Liver (tissue), 9 donors: ENCODE results near the gene ANGEL2. TPM values are rescaled to one million over a fixed set of nuclear protein-coding genes. Genes with fewer than 3 reads are reported as not detected.
"Not testable (repeated sequence)": the region's sequence is repeated elsewhere in the genome, so short reads cannot be mapped to it uniquely, and the experiment has no call there.

Experiments
- DNase-seq: peaks from one replicate; pipeline ENCODE4 v3.0.0-alpha.2; 2017; ENCODE audit warnings: low spot score
- H3K27ac ChIP-seq, 2 donors: one replicate each; pipeline ENCODE4 v1.7.0; 2013; ENCODE audit warnings: inconsistent platforms in 2 of 2, low read length in 2 of 2, control low read depth in 1 of 2, low read depth in 1 of 2, mild to moderate bottlenecking in 1 of 2
- H3K27me3 ChIP-seq, 4 donors: one replicate each; pipeline versions ENCODE4 v1.6.1 to v1.7.0; 2013; ENCODE audit warnings: low read length in 3 of 4, inconsistent platforms in 1 of 4, mild to moderate bottlenecking in 1 of 4, moderate library complexity in 1 of 4; ENCODE audit not compliant: control insufficient read depth in 4 of 4, insufficient read depth in 4 of 4
- H3K36me3 ChIP-seq, 4 donors: one replicate each; pipeline versions ENCODE4 v1.6.1 to v1.7.0; 2013; ENCODE audit warnings: low read length in 3 of 4, mild to moderate bottlenecking in 3 of 4, low read depth in 1 of 4, moderate library complexity in 1 of 4; ENCODE audit not compliant: control insufficient read depth in 4 of 4, insufficient read depth in 3 of 4
- H3K4me1 ChIP-seq, 4 donors: one replicate each; pipeline versions ENCODE4 v1.6.1 to v1.7.0; 2013; ENCODE audit warnings: low read length in 3 of 4, mild to moderate bottlenecking in 3 of 4, moderate library complexity in 1 of 4; ENCODE audit not compliant: control insufficient read depth in 4 of 4, insufficient read depth in 4 of 4
- H3K4me3 ChIP-seq, 3 donors: one replicate each; pipeline versions ENCODE4 v1.6.1 to v1.7.0; 2013; ENCODE audit warnings: low read length in 3 of 3, control low read depth in 1 of 3, low read depth in 1 of 3, mild to moderate bottlenecking in 1 of 3
- H3K9ac ChIP-seq, 2 donors: one replicate each; pipeline ENCODE4 v1.7.0; 2013; ENCODE audit warnings: low read length in 2 of 2, mild to moderate bottlenecking in 2 of 2, moderate library complexity in 2 of 2, control low read depth in 1 of 2, low read depth in 1 of 2
- H3K9me3 ChIP-seq, 4 donors: one replicate each; pipeline versions ENCODE4 v1.6.1 to v1.7.0; 2013; ENCODE audit warnings: low read length in 3 of 4; ENCODE audit not compliant: control insufficient read depth in 4 of 4
- ATF3 ChIP-seq: IDR thresholded peaks from 2 replicates; pipeline ENCODE4 v1.6.1; 2016; ENCODE audit warnings: antibody characterized with exemption
- CTCF ChIP-seq: fragments of 150-350 bp; IDR thresholded peaks from 2 replicates; pipeline ENCODE4 v1.5.1; 2017; ENCODE audit warnings: improper control_type of control experiment, low read depth, low read length; ENCODE audit not compliant: missing input control
- EGR1 ChIP-seq, 2 donors: IDR thresholded peaks; 2 replicates each; pipeline ENCODE4 v1.6.1; 2016 to 2018; ENCODE audit warnings: antibody characterized with exemption in 2 of 2, low read depth in 2 of 2
- FOXA1 ChIP-seq: IDR thresholded peaks from 2 replicates; pipeline ENCODE4 v1.6.1; 2016; ENCODE audit warnings: antibody characterized with exemption
- FOXA2 ChIP-seq: IDR thresholded peaks from 2 replicates; pipeline ENCODE4 v1.6.1; 2016; ENCODE audit warnings: antibody characterized with exemption
- GABPA ChIP-seq, 2 donors: IDR thresholded peaks in 1 of 2; conservative IDR thresholded peaks in 1 of 2; 2 replicates each; pipeline ENCODE4 v1.6.1; 2016; ENCODE audit warnings: antibody characterized with exemption in 2 of 2, mild to moderate bottlenecking in 1 of 2, moderate library complexity in 1 of 2
- HNF4A ChIP-seq, 2 donors: conservative IDR thresholded peaks; 2 replicates each; pipeline ENCODE4 v1.6.1; 2016; ENCODE audit warnings: antibody characterized with exemption in 2 of 2, mild to moderate bottlenecking in 2 of 2
- HNF4G ChIP-seq: IDR thresholded peaks from 2 replicates; pipeline ENCODE4 v1.6.1; 2016; ENCODE audit warnings: antibody characterized with exemption
- JUND ChIP-seq, 2 donors: IDR thresholded peaks; 2 replicates each; pipeline ENCODE4 v1.6.1; 2016; ENCODE audit warnings: antibody characterized with exemption in 2 of 2
- NR2F2 ChIP-seq: IDR thresholded peaks from 2 replicates; pipeline ENCODE4 v1.6.1; 2016; ENCODE audit warnings: antibody characterized with exemption
- RAD21 ChIP-seq, 2 donors: IDR thresholded peaks; 2 replicates each; pipeline ENCODE4 v1.6.1; 2016; ENCODE audit warnings: antibody characterized with exemption in 2 of 2, mild to moderate bottlenecking in 2 of 2
- RXRA ChIP-seq, 2 donors: IDR thresholded peaks; 2 replicates each; pipeline ENCODE4 v1.6.1; 2017 to 2018; ENCODE audit warnings: antibody characterized with exemption in 2 of 2, mild to moderate bottlenecking in 1 of 2
- SP1 ChIP-seq: IDR thresholded peaks from 2 replicates; pipeline ENCODE4 v1.6.1; 2018; ENCODE audit warnings: antibody characterized with exemption, mild to moderate bottlenecking
- TAF1 ChIP-seq: conservative IDR thresholded peaks from 2 replicates; pipeline ENCODE4 v1.6.1; 2016; ENCODE audit warnings: antibody characterized with exemption, mild to moderate bottlenecking
- YY1 ChIP-seq: IDR thresholded peaks from 2 replicates; pipeline ENCODE4 v1.6.1; 2016; ENCODE audit warnings: antibody characterized with exemption, mild to moderate bottlenecking
- ZBTB33 ChIP-seq: IDR thresholded peaks from 2 replicates; pipeline ENCODE4 v1.6.1; 2016; ENCODE audit warnings: antibody characterized with exemption
- WGBS: extraction: QIAGEN DNeasy Blood & Tissue Kit; methylation state at CpG from one replicate; pipeline ENCODE4 v1.1.7; 2013; 5-methylcytosine and 5-hydroxymethylcytosine counted together
- polyA plus RNA-seq, 2 donors: library from polyadenylated mRNA; stranded (reverse) in 1 of 2; unstranded in 1 of 2; fragments of 200-250 nt in 1 of 2; fragments of >200 nt in 1 of 2; fragmentation: Nextera tagmentation in 1 of 2; extraction: Ambion mirVana in 1 of 2; gene quantifications; one replicate each; pipeline versions ENCODE4 v1.2.1 to v1.2.3, GENCODE V29; 2013 to 2015
- total RNA-seq, 2 donors: library from RNA; depleted of rRNA; stranded (reverse); fragments of >200 nt; gene quantifications; one replicate each; pipeline ENCODE4 v1.2.3, GENCODE V29; 2014
- TF ChIP-seq, protein P1 (sequence below): IDR thresholded peaks from 2 replicates; pipeline ENCODE4 v1.6.1; 2016; ENCODE audit warnings: antibody characterized with exemption
- TF ChIP-seq, protein P2 (sequence below): IDR thresholded peaks from 2 replicates; pipeline ENCODE4 v1.6.1; 2016; ENCODE audit warnings: antibody characterized with exemption, mild to moderate bottlenecking
- donor health status: healthy.
- donor health status: healthy.
- donor health status: healthy.
- donor health status: healthy.
- donor health status: healthy.

Gene ANGEL2
- total and polyA plus RNA-seq, 4 donors = 8.2 to 31.1 (median 16.4) TPM

DNA sequence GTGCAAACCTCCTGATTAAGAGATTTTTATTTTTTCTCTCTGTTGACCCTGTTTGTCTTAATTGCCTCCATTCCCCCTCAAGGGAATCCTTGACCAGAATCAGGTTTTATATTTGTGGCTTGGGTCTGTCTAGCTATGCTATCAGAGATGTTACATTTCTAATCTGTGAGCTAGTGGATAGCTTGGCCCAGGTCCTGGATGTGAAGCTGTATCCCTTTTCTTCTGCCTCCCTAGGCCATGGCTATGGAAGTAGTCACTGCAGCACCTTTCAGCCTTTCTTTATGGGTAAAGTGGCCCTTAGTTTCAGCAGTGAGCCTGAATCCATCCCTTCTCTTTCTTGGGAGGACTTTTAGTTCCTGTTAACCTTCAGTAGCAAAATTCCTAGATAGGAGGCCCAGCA lies 17.0 kb upstream of the ANGEL2 start:
- DNase-seq = no peak
- peaks cover 0 to 4% (median 0%) of the 10 kb centered on the region in 4 donors for H3K9me3 ChIP-seq
- no peak overlapping the region for H3K27ac ChIP-seq
- H3K4me3 ChIP-seq = no peak overlapping the region
- H3K36me3 ChIP-seq = no peaks in the 10 kb centered on the region
- H3K27me3 ChIP-seq = peaks cover 0 to 2% (median 0%) of the 10 kb centered on the region in 4 donors
- no peaks in the 10 kb centered on the region for H3K4me1 ChIP-seq
- no peak overlapping the region for H3K9ac ChIP-seq
- TF ChIP-seq CTCF = no peak
- no peak for TF ChIP-seq TAF1
- TF ChIP-seq ATF3 = no peak
- TF ChIP-seq ZBTB33 = no peak
- no peak for TF ChIP-seq EGR1 (IDR thresholded peaks at IDR 0.05; ENCODE audit: low read depth in 2 of 2)
- TF ChIP-seq GABPA (IDR thresholded peaks at IDR 0.05 in 1 of 2, conservative IDR thresholded peaks at IDR 0.05 in 1 of 2) = no peak
- TF ChIP-seq RAD21 (IDR thresholded peaks at IDR 0.05) = no peak
- TF ChIP-seq NR2F2 = no peak
- TF ChIP-seq YY1 = no peak
- TF ChIP-seq FOXA1 = no peak
- TF ChIP-seq JUND (IDR thresholded peaks at IDR 0.05) = no peak
- no peak for TF ChIP-seq HNF4G
- TF ChIP-seq, protein P1, sequence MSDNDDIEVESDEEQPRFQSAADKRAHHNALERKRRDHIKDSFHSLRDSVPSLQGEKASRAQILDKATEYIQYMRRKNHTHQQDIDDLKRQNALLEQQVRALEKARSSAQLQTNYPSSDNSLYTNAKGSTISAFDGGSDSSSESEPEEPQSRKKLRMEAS = no peak
- TF ChIP-seq, protein P2, sequence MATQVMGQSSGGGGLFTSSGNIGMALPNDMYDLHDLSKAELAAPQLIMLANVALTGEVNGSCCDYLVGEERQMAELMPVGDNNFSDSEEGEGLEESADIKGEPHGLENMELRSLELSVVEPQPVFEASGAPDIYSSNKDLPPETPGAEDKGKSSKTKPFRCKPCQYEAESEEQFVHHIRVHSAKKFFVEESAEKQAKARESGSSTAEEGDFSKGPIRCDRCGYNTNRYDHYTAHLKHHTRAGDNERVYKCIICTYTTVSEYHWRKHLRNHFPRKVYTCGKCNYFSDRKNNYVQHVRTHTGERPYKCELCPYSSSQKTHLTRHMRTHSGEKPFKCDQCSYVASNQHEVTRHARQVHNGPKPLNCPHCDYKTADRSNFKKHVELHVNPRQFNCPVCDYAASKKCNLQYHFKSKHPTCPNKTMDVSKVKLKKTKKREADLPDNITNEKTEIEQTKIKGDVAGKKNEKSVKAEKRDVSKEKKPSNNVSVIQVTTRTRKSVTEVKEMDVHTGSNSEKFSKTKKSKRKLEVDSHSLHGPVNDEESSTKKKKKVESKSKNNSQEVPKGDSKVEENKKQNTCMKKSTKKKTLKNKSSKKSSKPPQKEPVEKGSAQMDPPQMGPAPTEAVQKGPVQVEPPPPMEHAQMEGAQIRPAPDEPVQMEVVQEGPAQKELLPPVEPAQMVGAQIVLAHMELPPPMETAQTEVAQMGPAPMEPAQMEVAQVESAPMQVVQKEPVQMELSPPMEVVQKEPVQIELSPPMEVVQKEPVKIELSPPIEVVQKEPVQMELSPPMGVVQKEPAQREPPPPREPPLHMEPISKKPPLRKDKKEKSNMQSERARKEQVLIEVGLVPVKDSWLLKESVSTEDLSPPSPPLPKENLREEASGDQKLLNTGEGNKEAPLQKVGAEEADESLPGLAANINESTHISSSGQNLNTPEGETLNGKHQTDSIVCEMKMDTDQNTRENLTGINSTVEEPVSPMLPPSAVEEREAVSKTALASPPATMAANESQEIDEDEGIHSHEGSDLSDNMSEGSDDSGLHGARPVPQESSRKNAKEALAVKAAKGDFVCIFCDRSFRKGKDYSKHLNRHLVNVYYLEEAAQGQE = no peak
- TF ChIP-seq RXRA (IDR thresholded peaks at IDR 0.05) = no peak
- TF ChIP-seq SP1 = no peak
- no peak for TF ChIP-seq HNF4A (conservative IDR thresholded peaks at IDR 0.05)
- no peak for TF ChIP-seq FOXA2

DNA sequence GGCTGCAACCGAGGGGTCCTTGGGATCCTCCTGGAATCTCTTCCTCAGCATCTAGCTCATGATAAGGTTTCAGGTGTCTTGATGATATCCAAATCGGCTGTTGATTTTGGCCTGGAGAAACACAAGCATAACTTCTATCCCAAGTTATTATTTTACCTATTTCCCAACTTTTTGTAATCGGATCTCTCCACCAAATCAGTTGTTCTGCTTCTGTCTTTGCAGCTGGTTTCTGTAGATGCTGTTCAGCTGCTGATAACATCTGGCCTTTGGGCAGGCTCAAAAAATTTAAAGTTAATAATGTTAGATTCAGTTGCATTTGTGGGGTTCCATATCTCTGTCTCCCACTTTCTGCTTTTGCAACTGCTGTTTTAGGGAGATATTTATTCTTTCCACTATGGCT lies 11.4 kb upstream of the ANGEL2 start:
- H3K27me3 ChIP-seq, DNase-seq: not testable (repeated sequence)
- 80% methylated on average over 3 of the region's 3 CpGs for WGBS

More for the DNA sequence above, 11.4 kb upstream of the ANGEL2 start:
- H3K4me3 ChIP-seq, H3K9me3 ChIP-seq, H3K9ac ChIP-seq, H3K4me1 ChIP-seq, H3K36me3 ChIP-seq, H3K27ac ChIP-seq: not testable (repeated sequence)
